ELF-1 (cell line): Measurements from ENCODE around the gene CD99L2.

Experiments used
- DNase-seq: peaks from one replicate; pipeline ENCODE4 v3.0.0-alpha.2; 2016; ENCODE audit warnings: low read depth, low spot score

CD99L2 gene

GRCh38 chrX:150898343-150899190 lies at the start of gene CD99L2:
CD99L2 (minus strand) TSS chrX:150898668; CDS start chrX:150898588, 80 bp downstream.
- peak; percentile 95 for DNase-seq

- no peak for DNase-seq
These were observed 45.8 kb upstream of the CD99L2 start for GRCh38 chrX:150944233-150944632.

GRCh38 chrX:150942942-150943594 lies 44.6 kb upstream of the CD99L2 start:
- DNase-seq, result no peak

GRCh38 chrX:150941580-150941979 lies 43.1 kb upstream of the CD99L2 start:
- DNase-seq, result no peak

GRCh38 chrX:150940844-150941495 lies 42.5 kb upstream of the CD99L2 start:
- DNase-seq, result no peak

GRCh38 chrX:150936556-150936955 lies 38.1 kb upstream of the CD99L2 start:
- DNase-seq, result peak; percentile 50

GRCh38 chrX:150935467-150935866 lies 37.0 kb upstream of the CD99L2 start:
- no peak for DNase-seq

- DNase-seq, result peak; percentile 93
These were observed 36.0 kb upstream of the CD99L2 start for GRCh38 chrX:150934453-150934852.

- DNase-seq, result peak; percentile 70
These were observed 35.5 kb upstream of the CD99L2 start for GRCh38 chrX:150933945-150934350.

GRCh38 chrX:150929058-150929457 lies 30.6 kb upstream of the CD99L2 start:
- no peak for DNase-seq

- DNase-seq, result no peak
These were observed 28.3 kb upstream of the CD99L2 start for GRCh38 chrX:150926791-150927190.

GRCh38 chrX:150926304-150926703 lies 27.8 kb upstream of the CD99L2 start:
- DNase-seq, result no peak

GRCh38 chrX:150919401-150919800 lies 20.9 kb upstream of the CD99L2 start:
- DNase-seq, result no peak

- DNase-seq, result no peak
These were observed 15.0 kb upstream of the CD99L2 start for GRCh38 chrX:150913511-150913910.

- no peak for DNase-seq
These were observed 9.0 kb upstream of the CD99L2 start for GRCh38 chrX:150907474-150907873.

GRCh38 chrX:150906694-150907093 lies 8.2 kb upstream of the CD99L2 start:
- DNase-seq, result no peak

GRCh38 chrX:150905293-150905692 lies 6.8 kb upstream of the CD99L2 start:
- DNase-seq, result no peak

GRCh38 chrX:150903110-150903508 lies 4.6 kb upstream of the CD99L2 start:
- DNase-seq, result peak; percentile 73

GRCh38 chrX:150902434-150903109 lies 4.1 kb upstream of the CD99L2 start:
- peak; percentile 98 for DNase-seq

GRCh38 chrX:150899191-150899757 lies 806 bp upstream of the CD99L2 start:
- peak; percentile 71 for DNase-seq
